AG10803 (cell line): ENCODE data around the gene KIF24.
A peak's percentile ranks its signal among the peaks of the same experiment; 100 is the strongest.

Experiments
- DNase-seq: peaks from one replicate; pipeline ENCODE4 v3.0.0; 2010; ENCODE audit warnings: low read depth
- H3K4me3 ChIP-seq: 2 replicates; pipeline ENCODE4 v1.5.1; 2011; ENCODE audit warnings: mild to moderate bottlenecking, low read length, control low read depth
- TF ChIP-seq, protein P1 (sequence below): conservative IDR thresholded peaks from 2 replicates; pipeline ENCODE4 v1.5.1; 2011; ENCODE audit warnings: mild to moderate bottlenecking, low read length, control low read depth, inconsistent platforms

The KIF24 gene

DNA sequence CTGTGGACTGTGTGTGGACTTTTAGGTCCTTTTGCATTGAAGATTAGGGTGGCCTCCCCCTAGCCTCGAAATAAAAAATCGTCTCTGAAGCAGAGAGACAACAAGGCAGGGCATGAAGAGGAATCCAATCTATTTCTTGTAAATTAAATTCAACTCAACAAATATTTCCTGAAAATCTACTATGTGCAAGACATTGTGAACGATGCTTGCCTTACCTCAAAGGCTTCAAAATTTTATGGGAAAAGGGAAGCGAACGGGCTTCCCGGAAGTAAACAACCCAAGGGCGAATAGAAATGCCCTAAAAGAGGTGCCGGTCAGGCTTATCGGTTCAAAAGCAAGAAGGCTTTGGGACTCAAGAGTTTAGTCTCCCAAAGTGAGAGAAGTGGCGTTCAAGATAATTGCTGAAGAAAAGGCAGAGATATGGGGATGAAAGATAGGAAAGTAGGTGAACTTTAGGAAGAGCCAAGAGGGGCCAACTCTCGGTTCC lies 525 bp downstream of the KIF24 start:
- DNase-seq, result peak; percentile 1
- TF ChIP-seq, protein P1, sequence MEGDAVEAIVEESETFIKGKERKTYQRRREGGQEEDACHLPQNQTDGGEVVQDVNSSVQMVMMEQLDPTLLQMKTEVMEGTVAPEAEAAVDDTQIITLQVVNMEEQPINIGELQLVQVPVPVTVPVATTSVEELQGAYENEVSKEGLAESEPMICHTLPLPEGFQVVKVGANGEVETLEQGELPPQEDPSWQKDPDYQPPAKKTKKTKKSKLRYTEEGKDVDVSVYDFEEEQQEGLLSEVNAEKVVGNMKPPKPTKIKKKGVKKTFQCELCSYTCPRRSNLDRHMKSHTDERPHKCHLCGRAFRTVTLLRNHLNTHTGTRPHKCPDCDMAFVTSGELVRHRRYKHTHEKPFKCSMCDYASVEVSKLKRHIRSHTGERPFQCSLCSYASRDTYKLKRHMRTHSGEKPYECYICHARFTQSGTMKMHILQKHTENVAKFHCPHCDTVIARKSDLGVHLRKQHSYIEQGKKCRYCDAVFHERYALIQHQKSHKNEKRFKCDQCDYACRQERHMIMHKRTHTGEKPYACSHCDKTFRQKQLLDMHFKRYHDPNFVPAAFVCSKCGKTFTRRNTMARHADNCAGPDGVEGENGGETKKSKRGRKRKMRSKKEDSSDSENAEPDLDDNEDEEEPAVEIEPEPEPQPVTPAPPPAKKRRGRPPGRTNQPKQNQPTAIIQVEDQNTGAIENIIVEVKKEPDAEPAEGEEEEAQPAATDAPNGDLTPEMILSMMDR, result no peak
- H3K4me3 ChIP-seq, result peak overlapping the region; percentile 94

DNA sequence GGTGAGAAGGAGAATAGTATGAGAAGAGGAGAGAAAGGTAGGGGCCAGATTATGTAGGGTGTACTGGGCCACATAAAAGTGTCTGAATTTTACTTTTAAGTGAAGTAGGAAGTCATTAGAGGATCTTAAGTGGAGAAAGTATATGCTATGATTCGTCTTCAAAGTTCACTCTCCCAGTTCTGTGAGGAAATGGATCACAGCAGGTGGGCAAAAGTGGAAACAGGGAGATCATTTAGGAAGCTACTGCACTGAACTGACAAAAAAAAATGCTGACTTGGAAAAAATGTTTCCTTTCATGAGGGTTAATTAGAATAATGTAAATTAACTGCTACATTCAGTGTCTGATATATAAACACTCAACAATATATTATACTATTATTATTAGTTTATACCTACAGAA lies 2.4 kb downstream of the KIF24 start:
- H3K4me3 ChIP-seq, result no peak overlapping the region
- TF ChIP-seq, protein P1, result no peak
- DNase-seq, result no peak

DNA sequence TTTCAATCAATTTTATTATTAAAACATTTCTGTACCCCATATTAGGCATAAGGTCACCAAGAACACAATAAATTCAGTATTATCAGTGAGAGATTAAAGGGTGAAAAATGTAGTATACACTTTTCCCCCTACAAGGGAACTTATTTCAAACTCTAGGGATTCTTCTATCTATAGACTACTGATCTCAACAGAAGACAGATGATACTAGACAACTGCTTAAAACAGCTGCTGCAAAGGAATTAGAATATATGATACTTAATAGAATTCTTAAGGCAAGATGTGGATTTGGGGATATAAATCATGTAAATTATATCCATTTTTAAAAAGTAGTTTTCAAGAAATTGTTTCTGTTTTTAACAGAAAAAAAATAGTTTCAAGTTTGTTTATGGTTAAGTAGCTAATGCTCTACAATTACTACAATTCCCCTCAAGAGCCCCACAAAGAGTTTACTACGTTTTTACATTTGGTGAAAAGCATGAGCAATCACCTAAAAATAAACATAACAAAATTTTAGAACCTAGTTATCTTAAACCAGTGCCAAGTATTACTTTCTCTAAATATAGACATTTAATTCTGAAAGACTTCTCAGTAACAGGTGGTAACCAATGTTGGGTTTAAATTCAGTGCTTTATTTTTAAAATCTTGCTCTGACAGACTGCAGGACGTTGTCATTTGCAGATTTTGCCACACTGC lies 6.0 kb downstream of the KIF24 start:
- DNase-seq, result no peak
- no peak overlapping the region for H3K4me3 ChIP-seq
- TF ChIP-seq, protein P1, result no peak

DNA sequence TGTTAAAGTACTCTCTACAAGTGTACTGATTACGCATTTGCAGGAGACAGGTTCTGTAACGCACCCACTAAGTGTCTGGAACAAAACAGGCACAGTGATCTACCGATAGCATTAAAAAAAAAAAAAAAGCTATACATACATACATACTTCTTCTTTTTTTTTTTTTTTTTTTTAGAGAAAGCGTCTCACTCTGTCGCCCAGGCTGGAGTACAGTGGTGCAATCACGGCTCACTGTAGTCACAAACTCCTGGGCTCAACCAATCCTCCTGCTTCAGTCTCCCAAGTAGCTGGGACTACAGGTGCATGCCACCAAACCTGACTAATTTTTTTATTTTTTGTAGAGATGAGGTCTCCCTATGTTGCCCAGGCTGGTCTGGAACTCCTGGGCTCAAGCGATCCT lies 7.6 kb downstream of the KIF24 start:
- TF ChIP-seq, protein P1, result no peak
- DNase-seq, result no peak
- H3K4me3 ChIP-seq, result no peak overlapping the region

DNA sequence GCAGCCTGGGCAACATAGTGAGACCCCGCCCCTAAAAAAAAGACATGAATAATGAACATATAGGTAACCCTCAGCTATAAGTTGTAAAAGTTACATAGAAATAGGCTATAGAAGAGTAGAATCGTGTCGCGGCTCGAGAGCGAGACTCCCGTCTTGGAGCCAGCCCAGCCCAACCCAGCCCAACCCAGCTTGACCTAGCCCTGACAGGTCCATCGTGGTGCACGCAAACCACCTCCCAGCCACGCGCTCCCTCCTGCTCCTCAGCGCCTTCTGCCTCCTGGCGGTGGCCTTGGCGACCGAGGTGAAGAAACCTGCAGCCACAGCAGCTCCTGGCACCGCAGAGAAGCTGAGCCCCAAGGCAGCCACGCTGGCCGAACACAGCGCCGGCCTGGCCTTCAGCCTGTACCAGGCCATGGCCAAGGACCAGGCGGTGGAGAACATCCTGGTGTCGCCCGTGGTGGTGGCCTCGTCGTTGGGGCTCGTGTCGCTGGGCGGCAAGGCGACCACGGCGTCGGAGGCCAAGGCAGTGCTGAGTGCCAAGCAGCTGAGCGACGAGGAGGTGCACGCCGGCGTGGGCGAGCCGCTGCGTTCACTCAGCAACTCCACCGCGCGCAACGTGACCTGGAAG lies 10.8 kb downstream of the KIF24 start:
- TF ChIP-seq, protein P1, result no peak
- DNase-seq, result no peak
- H3K4me3 ChIP-seq, result no peak overlapping the region

DNA sequence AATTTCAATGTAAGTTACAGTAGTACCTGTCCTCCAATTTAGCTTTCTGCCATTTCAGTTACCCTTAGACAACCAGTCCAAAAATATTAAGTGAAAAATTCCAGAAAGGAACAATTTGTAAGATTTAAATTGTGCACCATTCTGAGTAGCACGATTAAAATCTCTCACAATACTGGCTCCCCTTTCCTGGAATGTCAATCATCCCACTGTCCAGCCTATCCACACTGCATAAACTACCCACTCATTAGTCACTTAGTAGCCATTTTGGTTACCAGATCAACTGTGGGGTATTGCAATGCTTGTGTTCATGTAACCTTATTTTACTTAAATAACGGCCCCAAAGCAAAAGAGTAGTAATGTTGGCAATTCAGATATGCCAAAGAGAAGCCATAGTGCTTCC lies 11.6 kb downstream of the KIF24 start:
- TF ChIP-seq, protein P1, result no peak
- H3K4me3 ChIP-seq, result no peak overlapping the region
- no peak for DNase-seq
